GM23248 (cell line): ENCODE results near the gene FAM32A. TPM values are rescaled to one million over a fixed set of nuclear protein-coding genes. Genes with fewer than 3 reads are reported as not detected.

Experiments used
- DNase-seq: peaks from one replicate; pipeline ENCODE4 v3.0.0-alpha.2; 2015
- H2AFZ ChIP-seq: fragments of 200-600 bp; sonication (generic); 2 replicates; pipeline ENCODE4 v1.6.1; 2016; ENCODE audit warnings: antibody characterized with exemption
- H3F3A ChIP-seq: fragments of 200-600 bp; sonication (generic); 2 replicates; pipeline ENCODE4 v1.6.1; 2016; ENCODE audit warnings: mild to moderate bottlenecking, antibody characterized with exemption, mixed run types; ENCODE audit not compliant: insufficient read depth
- H3K27ac ChIP-seq: fragments of 200-600 bp; sonication (generic); 2 replicates; pipeline ENCODE4 v1.5.1; 2016; ENCODE audit warnings: mild to moderate bottlenecking
- H3K27me3 ChIP-seq: fragments of 200-600 bp; sonication (generic); replicated peaks from 2 replicates; pipeline ENCODE4 v1.6.1; 2016; ENCODE audit warnings: mild to moderate bottlenecking; ENCODE audit not compliant: insufficient read depth
- H3K36me3 ChIP-seq: fragments of 200-600 bp; sonication (generic); 2 replicates; pipeline ENCODE4 v1.6.1; 2016; ENCODE audit warnings: low read depth, mild to moderate bottlenecking
- H3K4me1 ChIP-seq: fragments of 200-600 bp; sonication (generic); 2 replicates; pipeline ENCODE4 v1.6.1; 2016; ENCODE audit warnings: mild to moderate bottlenecking; ENCODE audit not compliant: insufficient read depth
- H3K4me2 ChIP-seq: fragments of 200-600 bp; sonication (generic); one replicate; pipeline ENCODE4 v1.6.1; 2016; ENCODE audit warnings: mild to moderate bottlenecking; ENCODE audit not compliant: unreplicated experiment
- H3K4me3 ChIP-seq: fragments of 200-600 bp; sonication (generic); 2 replicates; pipeline ENCODE4 v1.5.1; 2016; ENCODE audit warnings: mild to moderate bottlenecking
- H3K79me2 ChIP-seq: fragments of 200-600 bp; sonication (generic); 2 replicates; pipeline ENCODE4 v1.6.1; 2016; ENCODE audit warnings: mild to moderate bottlenecking; ENCODE audit not compliant: insufficient read depth
- H3K9ac ChIP-seq: fragments of 200-600 bp; sonication (generic); 2 replicates; pipeline ENCODE4 v1.6.1; 2016; ENCODE audit warnings: mild to moderate bottlenecking
- H3K9me2 ChIP-seq: fragments of 200-600 bp; sonication (generic); 2 replicates; pipeline ENCODE4 v1.6.1; 2016; ENCODE audit warnings: mixed run types, mild to moderate bottlenecking, moderate library complexity; ENCODE audit not compliant: insufficient read depth
- H3K9me3 ChIP-seq: fragments of 200-600 bp; sonication (generic); one replicate; pipeline ENCODE4 v1.6.1; 2017; ENCODE audit warnings: low read depth
- H4K20me1 ChIP-seq: fragments of 200-600 bp; sonication (generic); 2 replicates; pipeline ENCODE4 v1.6.0; 2016; ENCODE audit not compliant: insufficient read depth
- EZH2 ChIP-seq: fragments of 200-600 bp; sonication (generic); IDR thresholded peaks from 2 replicates; pipeline ENCODE4 v1.6.1; 2018; ENCODE audit warnings: antibody characterized with exemption, mild to moderate bottlenecking; ENCODE audit not compliant: insufficient read depth, poor library complexity, severe bottlenecking
- EZH2phosphoT487 ChIP-seq: fragments of 200-600 bp; sonication (generic); IDR thresholded peaks from 2 replicates; pipeline ENCODE4 v1.6.1; 2018; ENCODE audit warnings: antibody characterized with exemption, moderate library complexity, mild to moderate bottlenecking, low read depth; ENCODE audit not compliant: insufficient read depth
- WGBS, 2 experiments: methylation state at CpG; one replicate each; pipeline ENCODE4 v1.1.6; 2015 to 2017; ENCODE audit warnings: low lambda C conversion rate in 2 of 2, low coverage in 1 of 2; ENCODE audit errors: missing lambda C conversion rate in 2 of 2; 5-methylcytosine and 5-hydroxymethylcytosine counted together
- in situ Hi-C: fragments of 300-500 bp; cut with MboI; formaldehyde crosslinking; loops from 2 replicates; pipeline ENCODE4 v1.15.0; 2020
- polyA plus RNA-seq: library from polyadenylated mRNA; unstranded; fragments of >200 nt; fragmentation: Nextera tagmentation; extraction: Ambion mirVana; gene quantifications from 2 replicates; pipeline ENCODE4 v1.2.1, GENCODE V29; 2016
- total RNA-seq: library from RNA; depleted of rRNA; stranded (reverse); fragments of >200 nt; shearing (Covaris generic); gene quantifications from 2 replicates; pipeline ENCODE4 v1.2.3, GENCODE V29; 2014

The FAM32A gene
- total and polyA plus RNA-seq, 2 experiments from 2014 or later = 114 to 126 TPM

DNA sequence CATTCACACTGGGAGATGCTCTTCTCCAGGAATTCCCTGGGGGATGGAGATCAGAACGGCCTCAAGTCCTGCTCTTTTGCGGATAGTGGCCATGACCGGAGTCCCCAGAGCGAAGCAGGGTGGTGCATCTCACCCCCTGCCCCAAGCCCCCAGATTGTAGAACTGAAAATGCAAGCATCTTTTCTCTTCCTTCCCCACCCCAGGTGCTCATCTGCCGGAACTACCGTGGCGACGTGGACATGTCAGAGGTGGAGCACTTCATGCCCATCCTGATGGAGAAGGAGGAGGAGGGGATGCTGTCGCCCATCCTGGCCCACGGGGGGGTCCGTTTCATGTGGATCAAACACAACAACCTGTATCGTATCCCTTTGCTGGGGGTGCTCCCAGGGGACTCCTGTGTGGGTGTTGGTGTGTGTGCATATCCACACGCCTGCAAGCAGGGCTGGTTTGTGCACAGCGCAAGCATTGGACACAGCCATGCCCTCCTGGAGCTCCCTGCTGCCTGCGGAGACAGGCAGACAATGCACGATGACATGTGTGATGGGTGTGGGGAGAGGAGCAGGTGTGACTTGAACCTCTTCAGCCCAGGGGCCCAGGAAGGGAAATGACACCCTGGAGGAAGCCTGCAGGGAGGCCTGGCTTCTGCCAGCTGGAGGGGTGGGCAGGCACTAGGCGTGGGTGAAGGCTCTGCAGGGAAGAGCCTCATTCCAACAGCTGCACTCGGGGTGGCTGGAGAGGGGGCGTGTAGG lies 18.2 kb downstream of the FAM32A start:
- no peak for TF ChIP-seq EZH2
- no peak for TF ChIP-seq EZH2phosphoT487
- Histone ChIP-seq H3K27ac (no peak overlapping the region), H3K9me3 (no peaks in the 10 kb centered on the region), H4K20me1 (no peaks in the 10 kb centered on the region), H3K9me2 (no peaks in the 10 kb centered on the region), H3K4me2 (no peak overlapping the region), H3K27me3 (no peaks in the 10 kb centered on the region), H3K36me3 (peaks cover 8% of the 10 kb centered on the region; the same call in 1 of the 2 replicates), H3K79me2 (peaks cover 59% of the 10 kb centered on the region), H3K9ac (no peak overlapping the region), H2AFZ (no peak overlapping the region), H3K4me3 (no peak overlapping the region), H3F3A (no peaks in the 10 kb centered on the region), H3K4me1 (0 out of 2 replicates have a peak, but pooled peaks cover 18% of the 10 kb centered on the region)
- 91 to 92% methylated on average over 19 of the region's 19 CpGs for WGBS, 2 experiments
- no peak for DNase-seq
- in situ Hi-C loops = no loop called here

DNA sequence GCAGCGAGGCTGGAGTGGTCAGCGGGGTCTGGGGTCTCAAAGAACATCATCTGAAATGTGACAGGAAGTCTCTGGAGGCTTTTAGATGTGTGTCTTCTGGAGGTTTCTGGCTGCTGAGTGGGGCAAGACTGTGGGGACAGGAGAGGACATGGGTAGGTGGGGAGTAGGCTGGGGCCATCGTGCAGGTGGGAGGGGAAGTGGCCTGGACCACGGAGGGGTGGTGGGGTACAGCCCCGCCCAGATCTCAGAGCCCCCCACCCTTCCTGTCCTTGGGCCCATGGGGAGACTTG lies 18.7 kb downstream of the FAM32A start:
- Histone ChIP-seq H3K9ac (no peak overlapping the region), H4K20me1 (no peaks in the 10 kb centered on the region), H3K27ac (no peak overlapping the region), H3K36me3 (peaks cover 9% of the 10 kb centered on the region; the same call in 1 of the 2 replicates), H2AFZ (no peak overlapping the region), H3K27me3 (no peaks in the 10 kb centered on the region), H3F3A (no peaks in the 10 kb centered on the region), H3K4me1 (0 out of 2 replicates have a peak, but pooled peaks cover 15% of the 10 kb centered on the region), H3K9me3 (no peaks in the 10 kb centered on the region), H3K4me2 (no peak overlapping the region), H3K9me2 (no peaks in the 10 kb centered on the region), H3K4me3 (no peak overlapping the region), H3K79me2 (peaks cover 54% of the 10 kb centered on the region)
- in situ Hi-C loops = no loop called here
- WGBS, 2 experiments = 89 to 96% methylated on average over 2 to 5 of the region's 5 CpGs
- TF ChIP-seq EZH2phosphoT487 (no peak), EZH2 (no peak)
- DNase-seq = no peak

DNA sequence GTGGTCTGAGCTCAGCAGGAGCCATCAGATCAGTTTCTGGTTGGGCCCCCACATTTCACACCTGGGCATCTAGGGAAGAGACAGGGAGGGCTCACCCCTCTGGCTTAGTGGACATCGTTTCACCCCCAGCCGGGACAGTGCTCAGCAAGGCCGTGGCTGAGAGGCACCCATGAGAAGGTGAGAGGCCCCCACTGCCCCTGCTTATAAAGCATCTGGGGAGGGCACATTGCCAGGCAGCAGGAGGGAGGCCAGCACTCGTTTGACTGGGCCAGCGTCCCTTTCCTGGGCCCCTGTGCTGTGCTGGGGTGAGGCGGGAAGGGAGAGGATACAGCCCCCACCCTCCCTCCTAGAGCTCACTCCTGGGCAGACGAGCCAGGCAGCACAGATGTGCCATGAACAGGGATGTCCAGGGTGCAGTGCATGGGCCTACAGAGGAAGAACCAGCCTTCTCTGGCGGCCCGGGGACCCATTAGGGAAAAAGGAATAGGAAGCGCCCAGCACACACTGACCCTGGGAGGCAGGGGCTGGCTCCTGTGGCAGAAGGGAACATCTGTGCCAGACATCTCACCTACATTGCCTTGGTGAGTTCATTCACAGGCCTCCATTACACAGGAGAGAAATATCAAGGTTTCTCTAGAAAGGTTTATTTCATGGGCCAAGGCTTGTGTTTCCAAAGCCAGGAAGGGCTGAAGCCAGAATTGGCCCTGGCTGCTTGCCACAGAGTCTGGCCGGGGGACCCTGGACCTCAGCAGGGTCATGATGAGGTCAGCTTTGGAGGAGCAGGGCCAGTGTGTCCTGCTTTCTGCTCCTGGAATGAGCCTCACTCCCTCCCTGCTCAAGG lies 20.2 kb downstream of the FAM32A start:
- in situ Hi-C loops = no loop called here
- Histone ChIP-seq H3K4me2 (no peak overlapping the region), H3K9me2 (no peaks in the 10 kb centered on the region), H3K9me3 (no peaks in the 10 kb centered on the region), H4K20me1 (no peaks in the 10 kb centered on the region), H2AFZ (no peak overlapping the region), H3K27ac (no peak overlapping the region), H3K9ac (no peak overlapping the region), H3K36me3 (peaks cover 21% of the 10 kb centered on the region), H3F3A (no peaks in the 10 kb centered on the region), H3K4me3 (no peak overlapping the region), H3K79me2 (peaks cover 53% of the 10 kb centered on the region), H3K4me1 (0 out of 2 replicates have a peak, but pooled peaks cover 4% of the 10 kb centered on the region), H3K27me3 (no peaks in the 10 kb centered on the region)
- WGBS, 2 experiments = 82 to 86% methylated on average over 11 of the region's 11 CpGs
- TF ChIP-seq EZH2phosphoT487 (no peak), EZH2 (no peak)
- no peak for DNase-seq

- no peak for DNase-seq
- Histone ChIP-seq H3K36me3 (peaks cover 27% of the 10 kb centered on the region), H3K4me3 (no peak overlapping the region), H3K27ac (no peak overlapping the region), H3K4me1 (0 out of 2 replicates have a peak, but pooled peaks cover 4% of the 10 kb centered on the region), H4K20me1 (no peaks in the 10 kb centered on the region), H3K9ac (no peak overlapping the region), H3K27me3 (no peaks in the 10 kb centered on the region), H3F3A (no peaks in the 10 kb centered on the region), H3K9me3 (no peaks in the 10 kb centered on the region), H3K4me2 (no peak overlapping the region), H3K9me2 (no peaks in the 10 kb centered on the region), H3K79me2 (peaks cover 53% of the 10 kb centered on the region), H2AFZ (no peak overlapping the region)
- in situ Hi-C loops = no loop called here
- no peak for TF ChIP-seq EZH2
- no peak for TF ChIP-seq EZH2phosphoT487
- WGBS, 2 experiments = 85% methylated on average over 14 of the region's 14 CpGs
Observed at GRCh38 chr19:16206046-16206605, 20.9 kb downstream of the FAM32A start.
